Measurements from ENCODE around the gene RHOBTB3. TPM values are rescaled to one million over a fixed set of nuclear protein-coding genes. Genes with fewer than 3 reads are reported as not detected.

RHOBTB3 gene
- total and polyA plus RNA-seq, 8 donors, result 26.5 to 93.0 (median 64.1) TPM

DNA sequence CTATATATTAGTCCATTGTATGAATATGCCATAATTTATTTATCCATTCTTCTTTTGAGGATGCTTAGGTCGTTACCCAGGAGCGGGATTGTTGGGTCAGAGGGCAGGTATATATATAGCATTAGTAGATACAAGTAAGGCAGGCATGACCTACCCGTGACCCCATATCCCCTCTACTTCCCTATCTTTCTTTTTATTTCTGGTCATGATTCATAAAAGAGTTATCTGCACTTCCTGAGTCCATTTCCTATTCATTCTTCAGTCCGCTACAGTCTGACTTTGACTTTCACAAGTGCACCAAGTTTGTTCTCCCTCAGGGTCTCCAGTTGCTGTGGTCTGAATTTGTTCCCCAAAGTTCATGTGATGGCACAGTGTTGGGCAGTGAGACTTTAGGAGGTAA is 6.9 kb downstream of the RHOBTB3 start:
- Histone ChIP-seq H3K27ac (no peak overlapping the region), H3K36me3 (no peaks in the 10 kb centered on the region), H3K4me3 (no peak overlapping the region), H3K27me3 (no peaks in the 10 kb centered on the region), H3K4me1 (peaks cover 18 to 24% of the 10 kb centered on the region in 2 donors), H3K9me3 (no peaks in the 10 kb centered on the region)
- intact Hi-C loops (cut with DNase I), result no loop called here
- TF ChIP-seq, protein P1, sequence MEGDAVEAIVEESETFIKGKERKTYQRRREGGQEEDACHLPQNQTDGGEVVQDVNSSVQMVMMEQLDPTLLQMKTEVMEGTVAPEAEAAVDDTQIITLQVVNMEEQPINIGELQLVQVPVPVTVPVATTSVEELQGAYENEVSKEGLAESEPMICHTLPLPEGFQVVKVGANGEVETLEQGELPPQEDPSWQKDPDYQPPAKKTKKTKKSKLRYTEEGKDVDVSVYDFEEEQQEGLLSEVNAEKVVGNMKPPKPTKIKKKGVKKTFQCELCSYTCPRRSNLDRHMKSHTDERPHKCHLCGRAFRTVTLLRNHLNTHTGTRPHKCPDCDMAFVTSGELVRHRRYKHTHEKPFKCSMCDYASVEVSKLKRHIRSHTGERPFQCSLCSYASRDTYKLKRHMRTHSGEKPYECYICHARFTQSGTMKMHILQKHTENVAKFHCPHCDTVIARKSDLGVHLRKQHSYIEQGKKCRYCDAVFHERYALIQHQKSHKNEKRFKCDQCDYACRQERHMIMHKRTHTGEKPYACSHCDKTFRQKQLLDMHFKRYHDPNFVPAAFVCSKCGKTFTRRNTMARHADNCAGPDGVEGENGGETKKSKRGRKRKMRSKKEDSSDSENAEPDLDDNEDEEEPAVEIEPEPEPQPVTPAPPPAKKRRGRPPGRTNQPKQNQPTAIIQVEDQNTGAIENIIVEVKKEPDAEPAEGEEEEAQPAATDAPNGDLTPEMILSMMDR (IDR thresholded peaks at IDR 0.05), result no peak
- no peak for ATAC-seq
- DNase-seq, result no peak

DNA sequence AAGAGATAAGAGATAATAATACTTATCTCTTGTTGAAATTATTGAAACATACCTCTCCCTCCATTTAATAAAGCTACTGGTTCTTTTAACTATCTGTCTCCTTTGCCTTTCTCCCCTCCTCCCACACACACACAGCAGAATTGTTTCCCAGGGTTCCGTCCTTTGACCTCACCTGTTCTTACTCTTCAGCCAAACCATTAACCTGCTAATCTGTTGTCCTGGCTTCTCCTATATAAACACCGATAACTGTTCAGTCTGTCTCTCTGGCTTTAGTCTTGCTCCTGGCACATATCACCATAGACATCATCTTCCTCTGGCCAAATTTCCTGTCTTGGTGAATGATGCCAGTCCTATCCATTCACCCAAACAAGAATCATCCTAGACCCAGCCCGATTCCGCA is 7.7 kb downstream of the RHOBTB3 start:
- Histone ChIP-seq H3K4me1 (peaks cover 13 to 24% of the 10 kb centered on the region in 2 donors), H3K9me3 (no peaks in the 10 kb centered on the region)
- intact Hi-C loops (cut with DNase I), result no loop called here

DNA sequence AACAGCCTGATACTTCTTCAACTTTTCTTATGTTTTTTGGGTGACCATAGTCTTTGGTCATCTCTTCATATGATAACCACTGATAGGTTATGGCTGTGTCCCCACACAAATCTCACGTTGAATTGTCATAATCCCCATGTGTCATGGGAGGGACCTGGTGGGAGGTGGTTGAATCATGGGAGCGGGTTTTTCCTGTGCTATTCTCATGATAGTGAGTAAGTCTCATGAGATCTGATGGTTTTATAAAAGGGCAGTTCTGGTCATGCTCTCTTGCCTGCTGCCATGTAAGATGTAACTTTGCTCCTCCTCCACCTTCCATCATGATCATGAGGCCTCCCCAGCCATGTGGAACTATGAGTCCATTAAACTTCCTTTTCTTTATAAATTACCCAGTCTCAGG is 8.7 kb downstream of the RHOBTB3 start:
- TF ChIP-seq, protein P1 (IDR thresholded peaks at IDR 0.05), result no peak
- Histone ChIP-seq H3K36me3 (no peaks in the 10 kb centered on the region), H3K4me1 (peaks cover 10 to 24% of the 10 kb centered on the region in 2 donors), H3K27me3 (no peaks in the 10 kb centered on the region), H3K9me3 (no peaks in the 10 kb centered on the region), H3K4me3 (no peak overlapping the region), H3K27ac (no peak overlapping the region)
- DNase-seq, result no peak
- intact Hi-C loops (cut with DNase I), result no loop called here
- no peak for ATAC-seq

More for the DNA sequence above, 7.7 kb downstream of the RHOBTB3 start:
- ATAC-seq, result no peak
- TF ChIP-seq, protein P1 (IDR thresholded peaks at IDR 0.05), result no peak
- no peaks in the 10 kb centered on the region for H3K27me3 ChIP-seq
- no peak overlapping the region for H3K27ac ChIP-seq
- H3K4me3 ChIP-seq, result no peak overlapping the region
- DNase-seq, result no peak
- no peaks in the 10 kb centered on the region for H3K36me3 ChIP-seq

DNA sequence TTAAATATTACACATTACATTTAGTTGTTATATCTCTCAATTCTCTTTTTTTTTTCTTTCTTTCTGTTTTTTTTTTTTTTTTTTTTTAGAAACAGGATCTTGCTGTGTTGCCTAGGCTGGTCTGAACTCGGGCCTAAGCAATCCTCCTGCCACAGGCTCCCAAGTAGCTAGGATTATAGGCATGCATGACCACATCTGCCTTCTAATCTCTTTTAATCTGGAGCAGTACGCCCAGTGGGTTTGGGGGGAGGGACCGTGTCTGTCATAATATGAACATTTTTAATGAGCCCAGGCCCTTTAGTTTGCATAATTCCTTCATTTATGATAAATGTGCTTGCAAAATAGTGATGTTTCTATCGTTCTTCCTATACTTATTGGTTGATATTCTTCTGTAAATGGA is 10.3 kb downstream of the RHOBTB3 start:
- intact Hi-C loops (cut with DNase I), result no loop called here
- H3K27ac ChIP-seq, result no peak overlapping the region
- H3K9me3 ChIP-seq, result no peaks in the 10 kb centered on the region
- DNase-seq (no peak), ATAC-seq (no peak)
- TF ChIP-seq, protein P1 (IDR thresholded peaks at IDR 0.05), result no peak
- H3K36me3 ChIP-seq, result no peaks in the 10 kb centered on the region
- no peak overlapping the region for H3K4me3 ChIP-seq
- peaks cover 0 to 15% of the 10 kb centered on the region in 2 donors for H3K4me1 ChIP-seq
- H3K27me3 ChIP-seq, result no peaks in the 10 kb centered on the region

DNA sequence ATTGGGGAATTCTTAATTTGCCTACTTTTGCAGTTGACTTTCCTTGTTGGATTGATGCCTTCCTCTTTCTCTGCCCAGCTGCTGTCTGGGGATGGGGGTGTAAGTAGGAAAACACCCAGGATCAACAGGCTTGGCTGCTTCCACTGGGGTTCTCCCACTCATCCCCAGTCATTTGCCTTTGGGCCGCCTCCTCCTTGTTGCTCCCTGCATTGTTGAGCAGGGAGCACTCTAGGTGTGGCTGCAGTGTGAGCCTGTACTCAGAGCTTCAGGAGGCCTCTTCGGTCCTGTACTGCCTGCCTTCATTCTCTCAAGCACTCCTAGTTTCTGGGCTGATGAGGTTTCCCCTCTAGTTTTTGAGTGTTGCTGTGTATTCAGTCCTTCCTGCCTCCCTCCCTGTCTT is 12.1 kb downstream of the RHOBTB3 start:
- DNase-seq (no peak), ATAC-seq (peak; percentile 76)
- intact Hi-C loops (cut with DNase I), result no loop called here
- no peak overlapping the region for H3K4me3 ChIP-seq
- peaks cover 0 to 4% of the 10 kb centered on the region in 2 donors for H3K4me1 ChIP-seq
- no peaks in the 10 kb centered on the region for H3K27me3 ChIP-seq
- TF ChIP-seq, protein P1 (IDR thresholded peaks at IDR 0.05), result no peak
- H3K36me3 ChIP-seq, result no peaks in the 10 kb centered on the region
- H3K27ac ChIP-seq, result no peak overlapping the region
- H3K9me3 ChIP-seq, result no peaks in the 10 kb centered on the region
